AG09309 (cell line): ENCODE data around the gene TOR1B.
"Not testable (repeated sequence)": the region's sequence is repeated elsewhere in the genome, so short reads cannot be mapped to it uniquely, and the experiment has no call there.

Experiments used
- DNase-seq: peaks from one replicate; pipeline ENCODE4 v3.0.0-alpha.2; 2010; ENCODE audit warnings: low read depth
- H3K4me3 ChIP-seq: 2 replicates; pipeline ENCODE4 v1.5.1; 2011; ENCODE audit warnings: mild to moderate bottlenecking, low read depth, low read length, moderate library complexity; ENCODE audit not compliant: control insufficient read depth
- CTCF ChIP-seq: IDR thresholded peaks from 2 replicates; pipeline ENCODE4 v1.5.1; 2011; ENCODE audit warnings: mild to moderate bottlenecking, low read depth, low read length, inconsistent platforms; ENCODE audit not compliant: insufficient read depth, control insufficient read depth; ENCODE audit errors: missing control alignments

TOR1B gene

GRCh38 chr9:129783516-129784361 lies 19.2 kb upstream of the TOR1B start:
- peak; percentile 89 for TF ChIP-seq CTCF

GRCh38 chr9:129784970-129785369 lies 18.0 kb upstream of the TOR1B start:
- not testable (repeated sequence) for DNase-seq, H3K4me3 ChIP-seq

More at GRCh38 chr9:129783516-129784361, 19.2 kb upstream of the TOR1B start:
- no peak overlapping the region for H3K4me3 ChIP-seq
- peak; percentile 43 for DNase-seq

DNA sequence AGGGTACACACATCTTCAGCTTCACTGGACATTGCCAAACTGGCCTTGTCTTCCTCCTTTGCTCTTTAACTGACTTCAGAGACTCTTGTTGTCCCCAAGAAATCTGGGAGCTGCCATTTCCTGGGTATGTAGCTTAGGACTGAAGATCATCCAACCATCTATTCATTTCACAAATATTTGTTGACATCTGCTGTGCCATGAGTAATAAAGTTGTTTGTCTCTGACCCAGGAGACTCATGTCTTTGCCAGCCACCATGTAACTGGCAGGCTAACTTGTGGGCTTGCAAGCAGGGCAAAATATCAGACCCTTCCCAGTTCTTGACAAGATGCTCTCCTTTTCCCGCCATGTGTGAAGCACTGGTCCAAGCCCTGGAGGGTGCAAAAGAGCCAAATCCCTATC lies 17.1 kb upstream of the TOR1B start:
- no peak for TF ChIP-seq CTCF
- no peak overlapping the region for H3K4me3 ChIP-seq
- no peak for DNase-seq

DNA sequence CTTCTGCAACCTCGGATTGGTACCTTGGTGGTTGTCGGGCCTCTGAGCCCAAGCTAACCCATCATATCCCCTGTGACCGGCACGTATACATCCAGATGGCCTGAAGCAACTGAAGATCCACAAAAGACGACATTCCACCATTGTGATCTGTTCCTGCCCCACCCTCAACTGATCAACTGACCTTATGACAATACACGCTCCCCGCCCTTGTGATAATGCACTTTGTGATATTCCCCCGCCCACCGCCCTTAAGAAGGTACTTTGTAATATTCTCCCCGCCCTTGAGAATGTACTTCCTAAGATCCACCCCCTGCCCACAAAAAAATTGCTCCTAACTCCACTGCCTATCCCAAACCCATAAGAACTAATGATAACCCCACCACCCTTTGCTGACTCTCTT lies 16.5 kb upstream of the TOR1B start:
- no peak overlapping the region for H3K4me3 ChIP-seq
- no peak for DNase-seq
- no peak for TF ChIP-seq CTCF

DNA sequence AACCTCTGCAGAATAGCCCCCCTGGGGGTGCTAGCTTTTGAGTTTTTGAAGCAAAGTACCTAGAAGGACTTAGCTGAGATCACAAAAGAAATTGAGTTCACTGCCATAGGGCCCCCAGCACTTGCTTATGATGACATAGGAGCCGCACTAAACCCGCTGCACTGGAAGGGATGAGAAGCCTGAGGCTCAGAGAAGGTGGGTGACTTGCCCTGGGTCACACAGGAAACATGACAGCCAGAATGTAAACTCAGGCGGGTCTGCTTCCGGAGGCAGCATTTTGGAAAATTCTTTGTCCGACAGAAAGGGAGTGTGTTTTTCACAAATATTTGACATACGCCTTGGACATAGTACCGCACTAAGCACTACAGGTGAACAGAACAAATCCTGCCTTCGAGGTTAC lies 8.4 kb upstream of the TOR1B start:
- no peak for TF ChIP-seq CTCF

DNA sequence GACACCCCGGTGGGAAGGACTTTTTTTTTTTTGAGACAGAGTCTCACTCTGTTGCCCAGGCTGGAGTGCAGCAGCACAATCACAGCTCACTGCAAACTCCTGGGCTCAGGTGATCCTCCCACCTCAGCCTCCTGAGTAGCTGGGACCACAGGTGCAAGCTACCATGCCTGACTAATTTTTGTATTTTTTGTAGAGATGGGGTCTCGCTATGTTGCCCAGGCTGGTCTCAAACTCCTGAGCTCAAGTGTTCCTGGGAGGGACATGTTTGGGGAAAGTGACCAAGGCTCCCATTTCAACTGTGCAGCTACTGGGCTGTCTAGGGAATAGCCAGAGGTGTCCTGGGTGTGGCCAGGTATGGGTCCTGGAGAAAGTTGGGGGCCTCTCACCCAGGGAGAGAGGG lies 7.0 kb upstream of the TOR1B start:
- not testable (repeated sequence) for H3K4me3 ChIP-seq, DNase-seq

More for the DNA sequence above, 8.4 kb upstream of the TOR1B start:
- DNase-seq, result no peak
- H3K4me3 ChIP-seq, result no peak overlapping the region

GRCh38 chr9:129798973-129799372 lies 4.0 kb upstream of the TOR1B start:
- H3K4me3 ChIP-seq, result no peak overlapping the region
- DNase-seq, result no peak
- no peak for TF ChIP-seq CTCF

DNA sequence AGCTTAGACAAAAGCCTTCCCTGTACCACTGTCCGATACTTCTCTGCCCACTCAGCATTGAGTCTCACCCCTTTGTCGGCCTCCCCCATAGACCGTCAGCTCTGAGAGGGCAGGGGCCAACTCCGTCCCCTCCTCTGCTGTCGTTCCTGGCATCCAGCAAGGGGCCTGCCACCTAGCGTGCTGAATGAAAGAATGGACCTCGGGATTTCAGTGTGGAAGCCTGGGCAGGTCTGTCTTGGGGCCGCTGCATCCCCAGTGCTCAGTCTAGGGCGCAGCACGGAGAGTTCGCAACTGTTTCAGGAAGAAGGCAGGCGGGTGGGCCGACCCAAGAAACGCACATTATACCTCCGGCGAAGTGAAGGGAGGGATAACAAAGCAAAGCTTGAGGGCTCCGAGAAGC lies 1.5 kb upstream of the TOR1B start:
- no peak overlapping the region for H3K4me3 ChIP-seq
- no peak for DNase-seq

More for the DNA sequence above, 1.5 kb upstream of the TOR1B start:
- no peak for TF ChIP-seq CTCF
